Stimulated activated CD8-positive, alpha-beta memory T cell treated with anti-CD3 and anti-CD28 coated beads, Interleukin-7, amount 100 ng/mL, for 24 hours (primary cell): ENCODE measurements around the gene AURKA.
A peak's percentile ranks its signal among the peaks of the same experiment; 100 is the strongest.
"Not testable (repeated sequence)": the region's sequence is repeated elsewhere in the genome, so short reads cannot be mapped to it uniquely, and the experiment has no call there.

Experiments used
- DNase-seq: peaks from one replicate; pipeline ENCODE4 v3.0.0-alpha.2; 2020; ENCODE audit warnings: low read depth

AURKA gene

DNA sequence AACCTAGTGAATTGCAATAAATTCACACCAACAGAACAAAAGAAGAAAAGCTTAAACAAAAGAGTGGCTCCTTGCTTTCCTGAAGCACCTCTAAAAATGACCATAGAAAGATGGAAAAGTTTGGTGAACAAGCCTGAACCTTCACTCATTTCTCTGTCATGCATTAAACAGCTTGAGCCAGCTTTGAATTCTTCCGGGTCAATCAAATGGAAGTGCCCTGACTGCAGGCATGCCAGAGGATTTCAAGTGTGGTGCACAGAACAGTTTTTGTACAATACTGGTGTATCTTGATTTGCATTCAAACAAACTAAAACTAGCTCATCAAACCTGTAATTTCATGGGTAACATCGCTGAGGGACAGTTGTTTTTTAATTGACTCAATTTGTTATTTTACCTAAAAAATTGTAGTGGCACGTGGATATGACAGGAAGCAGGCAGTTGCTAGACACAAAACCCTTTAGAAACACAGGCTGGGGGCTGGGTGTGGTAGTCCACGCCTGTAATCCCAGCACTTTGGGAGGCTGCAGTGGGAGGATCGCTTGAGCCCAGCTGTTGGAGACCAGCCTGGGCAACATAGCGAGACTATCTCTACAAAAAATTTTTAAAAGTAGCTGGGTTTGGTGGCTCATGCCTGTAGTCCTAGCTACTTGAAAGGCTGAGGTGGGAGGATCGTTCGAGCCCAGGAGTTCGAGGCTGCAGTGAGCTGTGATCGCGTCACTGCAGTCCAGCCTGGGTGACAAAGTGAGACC, 29.1 kb upstream of the AURKA start:
- DNase-seq: no peak

DNA sequence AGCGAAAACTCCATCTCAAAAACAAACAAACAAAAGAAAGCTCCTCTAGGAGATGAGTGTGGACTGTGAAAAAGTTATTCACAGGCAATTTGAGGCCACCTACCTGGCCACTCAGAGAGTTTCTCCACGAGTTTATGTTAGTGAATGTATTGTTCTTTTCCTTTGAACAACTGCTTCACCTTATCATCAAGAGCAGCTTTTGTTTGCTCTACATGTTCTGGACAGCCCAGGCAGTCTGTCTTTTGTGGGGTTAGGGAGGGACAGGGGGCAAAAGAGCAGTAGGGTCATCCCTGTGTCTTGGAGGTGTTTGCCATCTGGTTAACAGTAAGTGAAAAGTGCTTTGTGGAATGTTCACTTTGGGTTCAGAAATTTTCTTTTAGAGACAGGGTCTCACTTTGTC, 28.0 kb upstream of the AURKA start:
- no peak for DNase-seq

DNA sequence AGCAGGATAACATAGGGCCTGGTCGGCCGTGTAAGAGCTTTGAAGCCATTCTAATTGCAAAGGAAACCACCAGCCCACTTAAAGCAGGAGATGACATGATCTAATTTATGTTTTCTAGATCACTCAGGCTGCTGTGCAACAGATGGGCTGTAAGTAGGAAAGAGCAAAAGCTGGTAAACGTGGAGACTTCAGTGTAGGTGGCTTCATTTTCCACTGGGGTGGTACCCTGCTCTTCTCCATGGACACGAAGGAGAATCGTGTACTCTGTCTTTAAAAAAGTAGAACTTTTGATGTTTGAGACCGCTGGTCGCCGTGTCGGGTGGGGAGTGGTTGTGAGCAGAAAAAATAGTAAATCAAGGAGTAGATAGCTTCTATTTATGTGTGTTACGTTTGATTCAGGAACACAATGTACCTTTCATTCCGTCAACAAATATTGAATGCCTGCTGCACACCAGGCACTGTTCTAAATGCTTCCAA, 26.4 kb upstream of the AURKA start:
- DNase-seq: no peak

DNA sequence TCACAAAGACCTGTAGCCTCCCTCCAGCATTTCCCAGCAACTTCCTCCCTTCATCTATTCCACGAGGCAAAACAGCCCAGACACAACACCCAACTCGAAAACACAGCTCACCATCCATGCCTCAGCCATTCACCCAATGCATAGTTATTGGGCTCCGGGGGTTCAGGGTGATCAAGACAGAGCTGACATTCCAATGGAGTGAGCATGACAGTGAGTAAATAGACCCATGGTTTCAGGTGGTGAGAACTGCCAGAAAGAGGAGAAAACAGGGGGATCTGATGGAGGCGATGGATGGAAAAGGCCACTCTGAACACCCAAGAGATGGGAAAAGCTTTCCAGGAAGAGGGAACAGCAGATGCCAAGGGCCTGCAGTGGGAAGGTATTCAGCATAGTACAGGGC, 25.9 kb upstream of the AURKA start:
- no peak for DNase-seq

DNA sequence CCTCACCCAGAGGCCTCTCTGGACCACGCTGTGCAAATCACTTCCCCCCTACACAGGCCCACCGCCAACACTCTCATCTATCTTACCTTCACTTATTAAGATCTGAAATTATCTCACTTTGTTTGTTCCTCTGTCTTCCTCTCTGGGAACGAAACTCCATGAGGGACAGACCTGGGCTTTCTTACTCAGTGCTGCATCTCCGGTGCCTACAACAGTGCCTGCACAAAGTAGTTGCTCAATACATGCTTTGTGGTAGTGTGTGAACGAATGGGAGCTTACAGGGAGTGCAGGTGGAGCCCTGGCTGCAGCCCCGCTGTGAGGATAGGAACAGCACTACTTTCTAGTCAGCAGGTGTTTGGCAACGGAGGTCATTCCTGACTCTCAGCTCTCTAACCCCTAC, 25.4 kb upstream of the AURKA start:
- DNase-seq: no peak

DNA sequence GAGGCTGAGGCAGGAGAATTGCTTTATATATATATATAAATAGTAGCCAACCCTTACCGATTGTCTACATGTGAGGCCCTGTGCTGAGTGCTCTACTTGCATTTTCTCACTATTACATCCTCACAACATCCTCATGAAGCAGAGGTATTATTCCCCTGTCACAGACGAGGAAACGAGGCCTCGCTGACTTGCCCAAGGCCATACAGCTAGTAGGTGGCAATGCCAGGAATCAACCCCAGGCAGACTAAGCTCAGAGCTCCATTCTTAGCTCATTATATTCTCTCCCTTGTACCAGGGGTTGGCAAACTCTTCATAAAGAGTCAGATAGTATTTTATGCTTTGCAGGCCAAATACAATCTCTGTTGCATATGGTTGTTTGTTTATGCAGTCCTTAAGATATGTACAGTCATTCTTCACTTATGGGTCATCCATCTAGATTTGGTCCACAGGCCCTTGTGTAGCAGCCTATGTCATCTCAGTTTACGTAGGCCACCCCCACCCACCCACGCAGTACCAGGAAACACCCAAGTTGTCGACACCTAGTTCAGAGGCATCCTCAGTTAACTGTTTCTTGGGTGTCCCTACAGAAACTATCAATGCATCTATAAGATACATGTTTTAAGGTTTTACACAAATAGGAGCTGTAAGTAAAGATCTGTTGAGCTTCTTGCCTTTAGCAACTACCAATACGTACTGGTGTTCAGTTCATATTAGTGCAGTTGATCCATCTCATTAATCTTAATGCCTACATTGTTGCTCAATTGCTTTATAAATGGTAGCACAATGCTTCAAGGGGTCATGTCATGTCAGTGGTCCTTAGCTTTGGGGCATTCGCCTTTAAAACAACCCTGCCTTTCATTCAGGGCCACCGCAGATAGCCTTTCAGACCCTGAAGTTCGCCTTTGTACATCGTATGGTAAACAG, 23.1 kb upstream of the AURKA start:
- peak; percentile 37 for DNase-seq

DNA sequence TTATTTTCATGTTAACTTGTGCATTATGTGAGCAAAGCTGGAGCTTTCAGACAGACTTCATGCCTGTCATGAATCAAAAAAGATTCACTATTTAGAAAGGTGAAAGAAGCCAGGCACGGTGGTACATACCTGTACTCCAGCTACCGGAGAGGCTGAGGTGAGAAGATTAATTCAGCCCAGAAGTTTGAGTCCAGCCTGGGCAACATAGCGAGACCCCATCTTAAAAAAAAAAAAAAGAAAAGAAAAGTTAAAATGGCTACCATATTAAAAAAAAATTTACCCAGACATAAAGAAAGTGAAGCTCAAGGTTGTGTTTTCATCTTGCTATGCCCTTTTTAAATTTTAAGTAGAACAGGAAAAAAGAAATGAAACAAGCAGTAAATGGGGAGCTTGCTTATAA, 20.9 kb upstream of the AURKA start:
- DNase-seq: no peak

DNA sequence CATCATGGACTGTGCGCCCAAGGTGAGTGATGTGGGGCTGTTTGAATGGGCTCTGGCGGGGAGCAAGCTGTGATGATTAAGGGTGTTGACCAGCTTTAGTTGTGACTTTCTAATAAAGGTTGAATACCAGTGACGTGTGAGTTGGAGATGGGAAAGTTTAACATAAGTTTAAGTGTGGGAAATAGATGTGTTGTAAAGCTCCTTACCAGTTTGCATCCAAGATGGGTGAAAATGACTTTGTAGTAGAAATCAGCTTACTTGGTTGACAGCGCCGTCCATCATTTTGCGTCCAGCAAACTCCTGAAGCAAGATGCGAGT, 20.4 kb upstream of the AURKA start:
- no peak for DNase-seq

DNA sequence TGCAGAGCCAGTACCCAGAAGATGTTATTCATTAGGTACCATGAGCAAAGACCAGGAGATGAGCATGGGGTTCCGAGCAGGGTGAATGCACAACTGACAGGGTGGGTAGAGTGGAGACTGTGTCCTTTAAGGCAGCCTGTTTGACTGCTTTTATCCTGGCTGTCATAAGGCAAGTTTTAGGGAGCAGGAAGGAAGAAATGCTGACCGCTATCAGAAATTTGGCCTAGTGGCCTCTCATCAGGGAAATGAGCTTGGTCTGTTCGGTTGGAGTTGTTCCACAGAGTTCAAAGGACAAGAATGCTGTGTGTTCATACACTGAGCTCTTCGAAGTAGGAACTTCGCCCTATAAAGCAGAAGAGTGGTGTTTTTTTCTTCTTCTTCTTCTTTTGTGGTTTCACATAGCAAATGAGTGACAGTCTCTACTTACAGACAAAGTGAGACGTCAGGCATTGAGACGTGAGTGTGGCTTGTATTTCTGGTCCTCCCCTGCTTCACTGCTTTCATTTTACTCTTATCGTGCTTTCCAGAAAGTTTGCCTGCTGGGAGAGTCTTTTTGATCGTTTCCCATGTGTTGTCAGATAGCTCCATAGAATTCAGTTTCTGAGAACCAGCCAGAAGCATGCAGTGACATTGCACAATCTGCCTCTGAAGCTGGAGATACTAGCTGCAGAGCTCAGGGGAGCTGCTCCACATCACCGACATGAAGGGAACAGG, 19.9 kb upstream of the AURKA start, which contains the start of gene CASS4:
Gene CASS4, plus strand, starts transcription at position 502 of the 714 bp plus-strand sequence. Its CDS starts 199 bp downstream, at position 701.
- no peak for DNase-seq

DNA sequence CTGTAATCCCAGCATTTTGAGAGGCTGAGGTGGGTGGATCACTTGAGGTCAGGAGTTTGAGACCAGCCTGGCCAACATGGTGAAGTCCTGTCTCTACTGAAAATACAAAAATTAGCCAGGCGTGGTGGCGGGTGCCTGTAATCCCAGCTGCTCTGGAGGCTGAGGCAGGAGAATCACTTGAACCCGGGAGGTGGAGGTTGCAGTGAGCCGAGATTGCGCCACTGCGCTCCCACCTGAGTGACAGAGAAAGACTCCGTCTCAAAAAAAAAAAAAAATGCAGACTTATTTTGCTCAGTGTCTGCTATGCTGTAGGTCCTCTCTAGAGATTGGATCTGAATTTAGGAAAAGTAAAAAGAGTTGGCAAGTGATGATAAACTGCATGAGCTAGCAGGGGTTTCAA, 19.3 kb upstream of the AURKA start:
- not testable (repeated sequence) for DNase-seq

DNA sequence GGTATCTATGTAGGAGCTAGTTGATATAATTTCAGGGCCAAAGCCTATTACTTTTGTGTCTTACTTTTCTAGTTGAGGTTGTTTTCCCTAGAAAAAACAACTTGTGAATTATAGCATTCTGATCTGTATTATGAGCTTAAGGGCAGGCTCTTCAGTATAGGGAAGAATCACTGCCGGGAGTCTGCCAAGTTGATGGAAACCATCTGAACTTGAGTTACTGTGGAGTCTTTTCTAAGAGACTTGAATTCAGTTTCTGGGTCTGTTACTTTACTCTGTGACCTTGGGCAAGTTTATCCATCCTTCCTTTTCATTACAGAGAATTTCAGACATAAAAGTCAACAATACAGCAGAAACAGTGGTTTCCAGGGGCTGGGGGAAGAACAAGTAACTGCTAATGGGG, 17.9 kb upstream of the AURKA start:
- no peak for DNase-seq

DNA sequence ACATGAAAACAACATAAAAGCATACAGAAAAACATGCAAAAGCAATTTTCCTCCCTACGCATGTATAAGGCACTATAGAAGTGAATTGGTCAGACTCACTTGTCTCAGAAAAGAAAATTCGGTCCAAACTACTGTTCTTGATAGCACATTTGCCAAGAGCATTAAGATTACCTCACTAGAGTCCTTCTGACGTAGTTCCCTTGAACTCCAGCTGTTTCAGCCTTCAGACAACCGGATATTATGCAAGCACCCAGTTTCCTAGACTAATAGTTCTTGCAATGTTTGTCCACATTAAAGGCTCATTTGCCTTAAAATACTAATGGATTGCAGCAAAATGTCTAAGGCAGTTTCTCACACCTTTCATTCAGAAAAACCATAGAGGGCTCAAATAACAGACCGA, 17.5 kb upstream of the AURKA start:
- DNase-seq: no peak

DNA sequence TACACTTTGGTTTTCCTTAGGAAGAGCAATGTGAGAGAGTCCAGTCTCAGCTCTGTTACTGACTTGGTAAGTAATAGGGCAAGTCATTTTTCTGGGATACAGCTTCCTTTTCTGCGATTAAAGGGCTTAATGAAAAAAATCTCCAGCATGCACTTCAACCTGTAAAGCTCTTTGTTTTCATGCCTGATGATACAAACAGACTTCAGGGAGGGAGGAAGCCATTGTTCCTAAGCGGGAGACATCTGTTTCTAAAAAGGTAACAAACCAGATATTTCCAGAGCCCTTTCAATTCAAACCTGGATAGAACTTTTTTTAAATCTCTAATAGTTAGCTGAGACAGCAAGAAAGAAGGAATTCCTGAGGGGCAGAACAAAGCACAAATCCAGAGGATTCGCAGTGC, 14.9 kb upstream of the AURKA start:
- no peak for DNase-seq

DNA sequence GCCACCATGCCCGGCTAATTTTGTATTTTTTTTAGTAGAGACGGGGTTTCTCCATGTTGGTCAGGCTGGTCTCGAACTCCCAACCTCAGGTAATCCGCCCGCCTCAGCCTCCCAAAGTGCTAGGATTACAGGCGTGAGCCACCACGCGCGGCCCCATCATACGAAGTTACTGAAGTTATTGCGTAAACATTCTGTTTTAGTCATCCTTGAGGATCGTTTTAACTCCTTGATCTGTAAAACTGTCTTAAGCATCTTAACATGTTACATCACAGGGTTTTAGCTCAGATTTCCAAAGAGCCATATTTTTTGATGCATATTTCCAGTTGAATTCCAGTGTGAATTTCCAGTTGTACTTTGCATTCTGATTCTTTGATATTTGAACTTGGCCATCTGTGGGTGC, 13.3 kb upstream of the AURKA start:
- not testable (repeated sequence) for DNase-seq

DNA sequence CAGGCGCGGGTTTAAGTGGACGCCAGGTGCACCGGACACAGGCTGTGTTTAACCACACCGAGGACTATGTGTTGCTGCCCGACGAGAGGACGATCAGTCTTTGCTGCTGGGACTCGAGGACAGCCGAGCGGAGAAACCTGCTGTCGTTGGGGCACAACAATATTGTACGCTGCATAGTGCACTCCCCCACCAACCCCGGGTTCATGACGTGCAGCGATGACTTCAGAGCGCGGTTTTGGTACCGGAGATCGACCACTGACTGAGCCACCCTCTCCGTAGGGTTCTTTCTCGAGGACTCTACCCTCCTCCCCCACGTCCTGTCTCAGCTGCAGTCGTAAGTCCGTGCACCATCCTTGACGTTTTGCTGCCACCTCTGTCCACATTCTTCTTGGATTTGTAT, 11.4 kb upstream of the AURKA start:
- no peak for DNase-seq

DNA sequence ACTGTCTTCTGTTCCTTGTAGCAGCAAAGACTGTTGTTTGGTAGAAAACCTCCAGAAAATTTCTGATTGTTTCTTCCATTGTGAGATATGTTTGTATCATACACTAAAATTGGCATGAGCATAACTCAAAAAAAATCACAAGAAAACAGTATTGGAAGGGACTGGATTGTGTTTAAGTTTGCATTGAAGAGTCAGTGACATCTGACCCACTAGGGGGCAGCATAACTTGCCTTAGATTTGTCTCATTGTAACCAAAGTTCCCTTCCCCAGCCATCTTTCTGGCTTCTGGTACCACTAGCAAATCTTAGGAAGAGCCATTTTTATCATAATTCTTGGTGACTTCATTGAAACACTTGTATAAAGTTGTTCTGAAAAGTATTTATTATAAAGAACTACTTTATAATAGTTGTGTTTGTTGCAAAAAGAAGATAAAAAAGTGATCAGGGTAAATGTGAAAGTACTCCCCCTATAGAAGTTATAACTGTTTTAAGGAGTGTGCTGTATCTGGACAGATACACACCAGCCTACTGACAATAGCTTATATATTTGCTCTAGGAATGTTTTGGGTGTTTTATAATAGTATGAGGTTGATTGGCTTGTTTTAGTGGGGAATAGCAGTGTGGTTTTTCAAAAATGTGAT, 8.1 kb upstream of the AURKA start:
- DNase-seq: no peak

DNA sequence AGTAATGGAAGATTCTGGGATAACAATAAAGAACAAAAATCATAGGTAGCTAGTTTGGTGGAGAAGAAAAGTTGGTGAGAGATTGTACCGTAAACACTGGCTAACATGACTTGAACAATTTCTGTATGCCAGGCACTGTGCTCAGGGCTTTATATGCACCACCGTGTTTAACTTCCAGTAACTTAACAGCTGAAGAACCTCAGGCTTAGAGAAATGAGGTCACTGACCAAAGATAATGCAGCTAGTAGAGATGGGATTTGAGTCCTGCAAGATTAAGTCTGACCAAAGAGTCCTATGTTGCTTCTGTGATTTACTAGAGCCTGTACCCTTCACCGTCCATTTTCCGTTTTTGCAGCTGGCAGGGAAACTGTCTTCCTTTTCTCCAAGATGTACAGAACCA, 3.2 kb upstream of the AURKA start:
- no peak for DNase-seq

DNA sequence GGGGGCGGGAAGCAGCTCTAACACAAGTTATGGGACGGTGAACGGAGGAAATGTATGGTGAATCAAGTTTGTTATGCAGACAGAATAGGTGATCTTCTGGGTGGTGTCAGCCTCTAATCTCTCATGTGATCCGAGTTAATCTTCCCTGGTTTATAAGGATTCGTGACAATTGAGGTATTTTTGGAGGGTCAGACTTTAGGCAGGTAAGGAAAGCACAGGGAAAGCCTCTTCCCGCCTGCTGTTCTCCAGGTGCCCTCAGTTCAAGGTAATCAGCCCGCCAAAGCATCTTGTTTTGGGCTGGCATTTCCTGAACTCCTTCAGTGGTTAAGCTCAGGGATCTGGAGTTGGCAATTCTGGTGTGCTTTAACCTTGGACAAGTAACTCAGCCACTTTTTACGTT, 1.6 kb upstream of the AURKA start:
- no peak for DNase-seq

DNA sequence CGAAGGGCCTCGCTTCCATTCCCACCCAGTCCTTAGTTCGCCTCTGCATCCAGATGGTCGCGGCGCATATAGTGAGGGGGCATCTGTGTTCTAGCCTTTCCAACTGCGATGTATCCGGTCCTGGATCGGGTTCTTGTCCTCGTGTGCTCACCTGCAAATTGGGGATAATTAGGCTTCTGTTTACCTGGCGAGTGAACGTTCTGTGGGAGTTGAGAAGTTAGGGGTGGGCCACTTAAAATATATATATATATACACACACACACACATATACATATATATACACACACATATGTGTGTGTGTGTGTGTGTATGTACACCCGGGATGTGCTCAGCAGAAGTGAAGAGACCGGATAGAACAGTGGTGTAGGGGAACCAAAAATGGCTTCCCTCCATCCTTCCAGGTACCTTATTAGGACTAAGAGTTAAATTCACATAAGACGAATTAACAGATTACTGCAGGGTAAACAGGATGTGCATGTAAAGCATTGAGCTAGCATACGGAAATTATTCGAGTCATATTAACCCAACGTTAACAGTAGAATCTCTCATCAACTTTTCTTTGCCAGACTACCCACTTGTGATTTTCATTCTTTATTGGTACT, 967 bp upstream of the AURKA start:
- DNase-seq: no peak

DNA sequence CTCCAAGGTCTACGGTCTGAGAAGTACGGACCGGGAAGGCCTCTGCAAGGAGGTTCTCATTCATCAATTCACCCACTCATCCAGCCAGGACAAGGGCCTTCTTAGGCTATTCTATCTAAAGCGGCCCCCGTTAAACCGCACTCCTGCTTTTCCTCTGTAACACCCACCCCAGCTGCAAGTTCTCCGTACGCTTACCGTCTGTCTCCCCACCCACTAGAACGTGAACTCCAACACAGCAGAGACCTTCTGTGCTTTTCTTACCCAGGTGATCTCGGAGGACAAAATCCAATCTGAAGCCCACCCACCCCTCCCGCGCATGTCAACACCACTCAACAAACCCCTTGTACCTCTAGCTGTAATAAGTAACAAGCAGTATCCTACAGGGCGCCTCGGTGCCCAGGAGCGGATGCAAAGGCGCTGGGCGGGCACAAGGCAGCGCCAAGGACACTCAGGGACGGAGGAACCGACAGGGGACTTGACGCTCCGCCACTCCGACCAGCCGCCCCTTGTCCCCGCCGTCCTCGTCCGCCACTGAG, 351 bp downstream of the AURKA start:
- DNase-seq: no peak

DNA sequence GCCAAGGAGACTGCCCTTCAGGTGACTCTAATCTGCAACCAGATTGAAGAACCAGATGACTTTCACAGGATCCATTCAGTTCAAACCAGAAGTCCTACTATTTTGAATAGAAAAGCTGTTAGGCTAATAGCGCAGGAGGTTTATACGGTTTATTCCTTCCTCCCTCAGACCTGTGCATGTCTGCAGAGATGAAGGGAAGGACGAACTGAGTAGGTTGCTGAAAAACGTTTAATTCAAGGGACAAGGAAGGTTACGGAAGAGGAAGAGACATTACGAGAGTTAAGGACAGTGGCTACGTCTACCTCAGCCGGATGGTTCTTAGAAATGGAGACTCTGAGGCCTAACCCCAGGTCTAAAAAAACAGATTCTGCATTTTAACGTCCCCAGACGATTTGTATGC, 978 bp downstream of the AURKA start:
- no peak for DNase-seq

DNA sequence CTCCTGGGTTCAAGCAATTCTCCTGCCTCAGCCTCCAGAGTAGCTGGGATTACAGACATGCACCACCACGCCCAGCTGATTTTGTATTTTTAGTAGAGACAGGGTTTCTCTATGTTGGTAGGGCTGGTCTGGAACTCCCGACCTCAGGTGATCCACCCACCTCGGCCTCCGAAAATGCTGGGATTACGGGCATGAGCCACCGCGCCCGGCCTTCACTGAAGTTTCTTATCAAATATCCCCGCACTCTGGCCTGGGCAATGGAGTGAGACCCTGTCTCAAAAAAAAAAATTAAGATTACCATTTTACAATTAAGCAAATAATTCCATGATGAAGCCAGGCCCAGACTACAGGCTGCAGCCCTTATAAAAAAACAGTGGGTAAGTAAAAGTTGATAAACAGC, 1.6 kb downstream of the AURKA start:
- not testable (repeated sequence) for DNase-seq
